Tongue (tissue), 2 donors: ENCODE data around the gene RTN4R. TPM values are rescaled to one million over a fixed set of nuclear protein-coding genes. Genes with fewer than 3 reads are reported as not detected.
"Not testable (repeated sequence)": the region's sequence is repeated elsewhere in the genome, so short reads cannot be mapped to it uniquely, and the experiment has no call there.

ENCODE experiments used
- DNase-seq: peaks from one replicate; pipeline ENCODE4 v3.0.0-alpha.2; 2015
- total RNA-seq: library from RNA; depleted of rRNA; stranded (reverse); fragments of >200 nt; gene quantifications from one replicate; pipeline ENCODE4 v1.2.3, GENCODE V29; 2014

The RTN4R gene
- total RNA-seq, 1 donor from 2014 or later, result 7.1 TPM

GRCh38 chr22:20305894-20306645, 38.0 kb upstream of the RTN4R start:
- DNase-seq, result no peak

- DNase-seq, result not testable (repeated sequence)
Measured at GRCh38 chr22:20305230-20305893, 37.2 kb upstream of the RTN4R start.

- DNase-seq, result no peak
Measured at GRCh38 chr22:20304646-20305045, 36.5 kb upstream of the RTN4R start.

- not testable (repeated sequence) for DNase-seq
Measured at GRCh38 chr22:20303229-20303534, 35.1 kb upstream of the RTN4R start.

- no peak for DNase-seq
Measured at GRCh38 chr22:20302438-20303228, 34.5 kb upstream of the RTN4R start.

- DNase-seq, result peak; percentile 54
Measured at GRCh38 chr22:20299746-20300136, 31.6 kb upstream of the RTN4R start.

- DNase-seq, result peak; percentile 90
Measured at GRCh38 chr22:20298803-20299745, 31.0 kb upstream of the RTN4R start.

GRCh38 chr22:20298110-20298802, 30.1 kb upstream of the RTN4R start:
- DNase-seq, result no peak

GRCh38 chr22:20297414-20298109, 29.4 kb upstream of the RTN4R start:
- DNase-seq, result no peak

GRCh38 chr22:20296598-20296997, 28.5 kb upstream of the RTN4R start:
- no peak for DNase-seq

- no peak for DNase-seq
Measured at GRCh38 chr22:20295262-20296064, 27.3 kb upstream of the RTN4R start.

GRCh38 chr22:20292673-20293232, 24.6 kb upstream of the RTN4R start:
- no peak for DNase-seq

- no peak for DNase-seq
Measured at GRCh38 chr22:20292108-20292507, 24.0 kb upstream of the RTN4R start.

- no peak for DNase-seq
Measured at GRCh38 chr22:20291604-20292063, 23.5 kb upstream of the RTN4R start.

GRCh38 chr22:20291249-20291586, 23.1 kb upstream of the RTN4R start:
- DNase-seq, result no peak

- no peak for DNase-seq
Measured at GRCh38 chr22:20290578-20291248, 22.6 kb upstream of the RTN4R start.

- DNase-seq, result no peak
Measured at GRCh38 chr22:20290045-20290392, 21.9 kb upstream of the RTN4R start.

- not testable (repeated sequence) for DNase-seq
Measured at GRCh38 chr22:20289182-20290044, 21.3 kb upstream of the RTN4R start.
